ENCODE data around the gene TMEM43. TPM values are rescaled to one million over a fixed set of nuclear protein-coding genes. Genes with fewer than 3 reads are reported as not detected.

Gene TMEM43
- total RNA-seq, 6 experiments from 2014 or later: 9.3 to 16.8 (median 14.6) TPM

GRCh38 chr3:14166877-14167603 is 42.2 kb downstream of the TMEM43 start:
- Histone ChIP-seq H3K4me3 (no peak overlapping the region), H3K36me3 (peaks cover 0 to 86% (median 52%) of the 10 kb centered on the region in 4 donors), H3K9me3 (no peaks in the 10 kb centered on the region), H3K27me3 (no peaks in the 10 kb centered on the region), H3K27ac (no peak overlapping the region), H3K4me1 (no peaks in the 10 kb centered on the region)
- intact Hi-C loops (cut with DNase I): no loop called here
- WGBS (ENCODE audit: insufficient coverage, low coverage, low lambda C conversion rate, missing lambda C conversion rate): 87% methylated on average over 8 of the region's 9 CpGs
- no peak for ATAC-seq
- no peak for DNase-seq
- TF ChIP-seq CTCF (IDR thresholded peaks at IDR 0.05) (no peak), POLR2A (IDR thresholded peaks at IDR 0.05) (no peak)

DNA sequence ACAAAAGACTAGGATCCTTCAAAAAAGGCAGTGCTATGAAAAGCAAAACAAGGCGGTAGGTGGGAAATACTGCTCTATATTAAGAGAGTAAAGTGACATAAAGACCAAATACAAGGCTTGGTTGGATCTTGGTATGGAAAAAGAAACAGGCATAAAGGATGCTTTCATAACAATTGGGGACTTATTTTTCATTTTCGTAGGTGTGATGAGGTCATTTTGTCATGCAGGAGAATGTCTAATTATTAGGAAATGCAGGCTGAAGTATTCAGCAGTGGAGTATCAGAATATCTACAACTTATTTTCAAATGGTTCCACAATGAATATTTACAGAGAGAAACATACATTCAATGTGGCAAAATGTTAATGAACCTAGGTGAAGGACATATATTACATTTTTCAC is 44.6 kb downstream of the TMEM43 start:
- H3K4me1 ChIP-seq: no peaks in the 10 kb centered on the region
- H3K27ac ChIP-seq: no peak overlapping the region
- TF ChIP-seq CTCF (IDR thresholded peaks at IDR 0.05): no peak
- no peak for TF ChIP-seq POLR2A (IDR thresholded peaks at IDR 0.05)
- peaks cover 0 to 78% (median 48%) of the 10 kb centered on the region in 4 donors for H3K36me3 ChIP-seq
- no peaks in the 10 kb centered on the region for H3K9me3 ChIP-seq
- WGBS (ENCODE audit: insufficient coverage, low coverage, low lambda C conversion rate, missing lambda C conversion rate): 78% methylated on average over 2 of the region's 2 CpGs
- no peak overlapping the region for H3K4me3 ChIP-seq
- ATAC-seq: no peak
- H3K27me3 ChIP-seq: no peaks in the 10 kb centered on the region
- DNase-seq: no peak
- intact Hi-C loops (cut with DNase I): no loop called here

DNA sequence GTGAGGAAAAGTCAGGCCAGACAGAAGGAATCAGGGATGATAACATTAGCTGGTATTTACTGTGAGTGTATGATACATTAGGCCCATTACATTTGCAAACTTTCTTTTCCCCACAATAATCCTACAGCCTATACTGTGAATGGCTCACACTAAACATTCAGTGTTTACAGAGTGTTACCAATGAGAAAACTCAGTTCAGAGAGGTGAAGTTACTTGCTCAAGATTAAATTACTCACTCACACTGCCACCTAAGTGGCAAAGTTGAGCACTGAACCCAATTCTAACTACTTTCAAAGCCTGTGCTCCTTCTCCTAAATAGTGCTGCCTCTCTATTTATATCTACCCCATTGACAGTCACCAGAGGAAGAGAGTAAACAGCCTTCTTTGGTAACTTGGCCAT is 45.0 kb downstream of the TMEM43 start:
- no peak overlapping the region for H3K27ac ChIP-seq
- no peak for ATAC-seq
- H3K4me3 ChIP-seq: no peak overlapping the region
- intact Hi-C loops (cut with DNase I): loop anchor here in 1 of 2 donors (10.0 kb wide), 1 partner anchor 275 kb away; no protein-coding TSS in a partner anchor
- H3K27me3 ChIP-seq: no peaks in the 10 kb centered on the region
- H3K36me3 ChIP-seq: peaks cover 0 to 73% (median 47%) of the 10 kb centered on the region in 4 donors
- no peaks in the 10 kb centered on the region for H3K4me1 ChIP-seq
- H3K9me3 ChIP-seq: no peaks in the 10 kb centered on the region
- TF ChIP-seq POLR2A (IDR thresholded peaks at IDR 0.05): no peak
- no peak for TF ChIP-seq CTCF (IDR thresholded peaks at IDR 0.05)
- DNase-seq: no peak

- no peak overlapping the region for H3K4me3 ChIP-seq
- H3K4me1 ChIP-seq: peaks cover 0 to 2% (median 0%) of the 10 kb centered on the region in 4 donors
- H3K9me3 ChIP-seq: no peaks in the 10 kb centered on the region
- 84% methylated on average over 2 of the region's 2 CpGs for WGBS (ENCODE audit: insufficient coverage, low coverage, low lambda C conversion rate, missing lambda C conversion rate)
- no peak for TF ChIP-seq CTCF (IDR thresholded peaks at IDR 0.05)
- TF ChIP-seq POLR2A (IDR thresholded peaks at IDR 0.05): no peak
- ATAC-seq (no peak), DNase-seq (no peak)
- intact Hi-C loops (cut with DNase I): loop anchor here in 1 of 2 donors (10.0 kb wide), 1 partner anchor 276 kb away; no protein-coding TSS in a partner anchor
- no peaks in the 10 kb centered on the region for H3K27me3 ChIP-seq
- H3K27ac ChIP-seq: no peak overlapping the region
- peaks cover 0 to 66% (median 43%) of the 10 kb centered on the region in 4 donors for H3K36me3 ChIP-seq
Observed at GRCh38 chr3:14170531-14171159, 45.8 kb downstream of the TMEM43 start.
